Neutrophil (primary cell): Measurements from ENCODE around the gene PRKG1.

Source experiments
- H3K27ac ChIP-seq: fragments of 200-600 bp; sonication (generic); 2 replicates; pipeline ENCODE4 v1.5.1; 2016; ENCODE audit warnings: mild to moderate bottlenecking, moderate library complexity
- H3K27me3 ChIP-seq: fragments of 200-600 bp; sonication (generic); 2 replicates; pipeline ENCODE4 v1.6.0; 2016; ENCODE audit warnings: mild to moderate bottlenecking
- H3K36me3 ChIP-seq: fragments of 200-600 bp; sonication (generic); 2 replicates; pipeline ENCODE4 v1.5.1; 2017
- H3K4me1 ChIP-seq, 2 experiments: fragments of 200-600 bp in 1 of 2; sonication (generic) in 1 of 2; 1 replicate in 1 of 2; 2 replicates in 1 of 2; pipeline versions ENCODE4 v1.5.1 to v1.6.1; 2013 to 2016; ENCODE audit warnings: low read depth in 1 of 2, low read length in 1 of 2, mild to moderate bottlenecking in 1 of 2, moderate library complexity in 1 of 2; ENCODE audit not compliant: control insufficient read depth in 1 of 2, insufficient read depth in 1 of 2
- H3K4me3 ChIP-seq, 2 experiments: fragments of 200-600 bp in 1 of 2; sonication (generic) in 1 of 2; 1 replicate in 1 of 2; 2 replicates in 1 of 2; pipeline ENCODE4 v1.5.1; 2013 to 2016; ENCODE audit warnings: low read depth in 1 of 2, low read length in 1 of 2, mild to moderate bottlenecking in 1 of 2, moderate library complexity in 1 of 2
- H3K9me3 ChIP-seq: fragments of 200-600 bp; sonication (generic); 2 replicates; pipeline ENCODE4 v1.5.1; 2016
- CTCF ChIP-seq: fragments of 200-600 bp; sonication (generic); IDR thresholded peaks from 2 replicates; pipeline ENCODE4 v1.5.1; 2016; ENCODE audit warnings: antibody characterized with exemption

The PRKG1 gene

GRCh38 chr10:52064084-52064845, 990.0 kb downstream of the PRKG1 start:
- H3K27me3 ChIP-seq = no peaks in the 10 kb centered on the region

GRCh38 chr10:52066383-52066782, 992.1 kb downstream of the PRKG1 start:
- no peak for TF ChIP-seq CTCF
- no peak overlapping the region for H3K27ac ChIP-seq
- no peaks in the 10 kb centered on the region for H3K4me1 ChIP-seq

More at GRCh38 chr10:52064084-52064845, 990.0 kb downstream of the PRKG1 start:
- Histone ChIP-seq H3K27ac (no peak overlapping the region), H3K9me3 (no peaks in the 10 kb centered on the region), H3K4me1 (no peaks in the 10 kb centered on the region), H3K4me3 (no peak overlapping the region), H3K36me3 (no peaks in the 10 kb centered on the region)
- no peak for TF ChIP-seq CTCF

DNA sequence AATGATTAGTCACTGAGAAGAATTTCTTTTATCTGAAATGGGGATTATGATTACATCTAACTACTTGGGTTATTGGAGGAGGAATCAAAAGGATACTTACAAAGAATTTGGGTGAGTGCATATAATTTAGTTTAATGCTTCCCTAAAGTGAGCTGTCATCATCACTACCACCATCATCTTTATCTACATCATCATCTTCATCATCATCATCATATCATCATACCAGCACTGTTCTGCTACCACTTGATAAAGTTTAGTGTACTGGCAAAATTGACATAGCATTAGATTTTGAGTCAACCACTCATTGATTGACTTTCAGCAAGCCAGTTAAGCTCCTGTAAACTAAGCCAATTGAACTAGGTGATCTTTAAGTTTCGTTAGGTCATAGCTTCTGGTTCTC, 994.2 kb downstream of the PRKG1 start:
- no peaks in the 10 kb centered on the region for H3K27me3 ChIP-seq
- no peak for TF ChIP-seq CTCF
- no peaks in the 10 kb centered on the region for H3K4me1 ChIP-seq
- H3K27ac ChIP-seq = no peak overlapping the region
- no peaks in the 10 kb centered on the region for H3K36me3 ChIP-seq
- H3K4me3 ChIP-seq = no peak overlapping the region
- H3K9me3 ChIP-seq = no peaks in the 10 kb centered on the region

More at GRCh38 chr10:52066383-52066782, 992.1 kb downstream of the PRKG1 start:
- Histone ChIP-seq H3K9me3 (no peaks in the 10 kb centered on the region), H3K4me3 (no peak overlapping the region), H3K27me3 (no peaks in the 10 kb centered on the region), H3K36me3 (no peaks in the 10 kb centered on the region)

GRCh38 chr10:52071814-52072213, 997.5 kb downstream of the PRKG1 start:
- TF ChIP-seq CTCF = no peak
- no peak overlapping the region for H3K4me3 ChIP-seq
- H3K36me3 ChIP-seq = no peaks in the 10 kb centered on the region
- H3K27ac ChIP-seq = no peak overlapping the region
- H3K4me1 ChIP-seq = no peaks in the 10 kb centered on the region
- no peaks in the 10 kb centered on the region for H3K9me3 ChIP-seq
- H3K27me3 ChIP-seq = no peaks in the 10 kb centered on the region

- H3K9me3 ChIP-seq = no peaks in the 10 kb centered on the region
- no peak overlapping the region for H3K27ac ChIP-seq
- no peak overlapping the region for H3K4me3 ChIP-seq
- no peaks in the 10 kb centered on the region for H3K27me3 ChIP-seq
- H3K4me1 ChIP-seq = no peaks in the 10 kb centered on the region
- no peaks in the 10 kb centered on the region for H3K36me3 ChIP-seq
- no peak for TF ChIP-seq CTCF
Measured at GRCh38 chr10:52074505-52075026, 1000.3 kb downstream of the PRKG1 start.
